Endothelial cell (in vitro differentiated cells): ENCODE results near the gene CNGA3. TPM values are rescaled to one million over a fixed set of nuclear protein-coding genes. Genes with fewer than 3 reads are reported as not detected.
A peak's percentile ranks its signal among the peaks of the same experiment; 100 is the strongest.

Source experiments
- DNase-seq: peaks from one replicate; pipeline ENCODE4 v3.0.0; 2021; ENCODE audit warnings: low spot score
- H3K27ac Mint-ChIP-seq: one replicate; pipeline ENCODE4 v1.8.0; 2021; ENCODE audit warnings: mixed read lengths, inconsistent platforms; ENCODE audit not compliant: unreplicated experiment
- H3K27me3 Mint-ChIP-seq: one replicate; pipeline ENCODE4 v1.8.0; 2021; ENCODE audit warnings: mild to moderate bottlenecking, moderate library complexity, mixed read lengths, inconsistent platforms; ENCODE audit not compliant: unreplicated experiment
- H3K36me3 Mint-ChIP-seq: one replicate; pipeline ENCODE4 v1.8.0; 2021; ENCODE audit warnings: mild to moderate bottlenecking, low read depth, mixed read lengths, inconsistent platforms; ENCODE audit not compliant: unreplicated experiment
- H3K4me1 Mint-ChIP-seq: one replicate; pipeline ENCODE4 v1.8.0; 2021; ENCODE audit warnings: mild to moderate bottlenecking, mixed read lengths, inconsistent platforms; ENCODE audit not compliant: unreplicated experiment
- H3K4me3 Mint-ChIP-seq: one replicate; pipeline ENCODE4 v1.8.0; 2021; ENCODE audit warnings: mild to moderate bottlenecking, mixed read lengths, inconsistent platforms; ENCODE audit not compliant: unreplicated experiment
- H3K9me3 Mint-ChIP-seq: one replicate; pipeline ENCODE4 v1.8.0; 2021; ENCODE audit warnings: mixed read lengths, inconsistent platforms; ENCODE audit not compliant: unreplicated experiment
- CTCF ChIP-seq: fragments of 200-600 bp; sonication (generic); IDR thresholded peaks from one replicate; pipeline ENCODE4 v1.5.0; 2021; ENCODE audit warnings: antibody characterized with exemption; ENCODE audit not compliant: unreplicated experiment
- long read RNA-seq: library from polyadenylated mRNA; unstranded; transcript quantifications from one replicate; pipeline ENCODE4 v2.0.0, GENCODE V29; 2020; ENCODE audit not compliant: unreplicated experiment
- total RNA-seq: library from RNA; stranded (reverse); fragmentation: NEBNext Ultra II Directional; extraction: Animal tissue kit (Norgen Biotek cat#: 25700); gene quantifications from one replicate; pipeline ENCODE4 v1.2.1, GENCODE V29; 2021; ENCODE audit not compliant: unreplicated experiment

The CNGA3 gene
- total RNA-seq: 0.10 TPM
- long read RNA-seq: 0 reads

- TF ChIP-seq CTCF: no peak
- peaks cover 3% of the 10 kb centered on the region for H3K36me3 Mint-ChIP-seq
- no peaks in the 10 kb centered on the region for H3K9me3 Mint-ChIP-seq
- H3K4me1 Mint-ChIP-seq: peaks cover 9% of the 10 kb centered on the region
- peak; percentile 74 for DNase-seq
- H3K27me3 Mint-ChIP-seq: peaks cover 18% of the 10 kb centered on the region
- no peak within 1 kb of the TSS for H3K27ac Mint-ChIP-seq
- H3K4me3 Mint-ChIP-seq: peak within 1 kb of the TSS; percentile 80
Observed at GRCh38 chr2:98346311-98347236, at the start of gene CNGA3. Gene CNGA3 (plus strand): TSS chr2:98346456. CDS start chr2:98369976, 23,520 bp downstream.

- no peak overlapping the region for H3K4me3 Mint-ChIP-seq
- H3K36me3 Mint-ChIP-seq: no peaks in the 10 kb centered on the region
- TF ChIP-seq CTCF: no peak
- no peak for DNase-seq
- no peak overlapping the region for H3K27ac Mint-ChIP-seq
- peaks cover 4% of the 10 kb centered on the region for H3K27me3 Mint-ChIP-seq
- peaks cover 11% of the 10 kb centered on the region for H3K4me1 Mint-ChIP-seq
- no peaks in the 10 kb centered on the region for H3K9me3 Mint-ChIP-seq
Observed at GRCh38 chr2:98297817-98298682, 48.2 kb upstream of the CNGA3 start.

GRCh38 chr2:98298683-98299164 lies 47.5 kb upstream of the CNGA3 start:
- no peak for TF ChIP-seq CTCF
- H3K4me1 Mint-ChIP-seq: peaks cover 10% of the 10 kb centered on the region
- H3K27me3 Mint-ChIP-seq: peaks cover 4% of the 10 kb centered on the region
- no peaks in the 10 kb centered on the region for H3K36me3 Mint-ChIP-seq
- H3K4me3 Mint-ChIP-seq: no peak overlapping the region
- H3K9me3 Mint-ChIP-seq: no peaks in the 10 kb centered on the region
- no peak overlapping the region for H3K27ac Mint-ChIP-seq
- no peak for DNase-seq

- H3K4me3 Mint-ChIP-seq: no peak overlapping the region
- peaks cover 6% of the 10 kb centered on the region for H3K4me1 Mint-ChIP-seq
- no peak overlapping the region for H3K27ac Mint-ChIP-seq
- peaks cover 4% of the 10 kb centered on the region for H3K27me3 Mint-ChIP-seq
- no peak for DNase-seq
- no peak for TF ChIP-seq CTCF
- H3K36me3 Mint-ChIP-seq: no peaks in the 10 kb centered on the region
- H3K9me3 Mint-ChIP-seq: no peaks in the 10 kb centered on the region
Observed at GRCh38 chr2:98299211-98299905, 46.9 kb upstream of the CNGA3 start.
